GM21723 (cell line): Measurements from ENCODE around the gene TMEM14C.

Experiments
- ATAC-seq: cut with Tn5 transposase; IDR thresholded peaks from one replicate; pipeline ENCODE4 v1.9.1; 2021; ENCODE audit warnings: mild to moderate bottlenecking, moderate library complexity; ENCODE audit not compliant: unreplicated experiment

The TMEM14C gene

DNA sequence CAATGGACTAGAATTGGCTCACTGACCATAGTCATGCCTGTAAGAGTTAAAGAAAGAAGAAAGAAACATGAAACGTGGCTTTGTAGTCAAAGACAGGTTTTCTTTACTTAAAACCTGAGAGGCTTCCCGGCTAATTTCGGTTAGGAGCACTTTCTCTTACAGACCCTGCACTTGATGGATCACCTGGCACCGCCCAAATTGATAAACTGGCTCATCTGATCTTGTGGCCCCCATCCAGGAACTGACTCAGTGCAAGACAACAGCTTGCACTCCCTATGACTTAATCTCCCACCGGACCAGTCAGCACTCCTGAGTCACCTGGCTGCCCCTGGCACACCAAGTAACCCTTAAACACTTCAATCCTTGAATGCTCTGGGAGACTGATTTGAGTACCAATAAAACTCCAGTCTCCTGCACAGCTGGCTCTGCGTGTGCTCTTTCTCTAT, 37.0 kb downstream of the TMEM14C start:
- no peak for ATAC-seq

- ATAC-seq = no peak
Measured at GRCh38 chr6:10763006-10763405, 40.1 kb downstream of the TMEM14C start.

DNA sequence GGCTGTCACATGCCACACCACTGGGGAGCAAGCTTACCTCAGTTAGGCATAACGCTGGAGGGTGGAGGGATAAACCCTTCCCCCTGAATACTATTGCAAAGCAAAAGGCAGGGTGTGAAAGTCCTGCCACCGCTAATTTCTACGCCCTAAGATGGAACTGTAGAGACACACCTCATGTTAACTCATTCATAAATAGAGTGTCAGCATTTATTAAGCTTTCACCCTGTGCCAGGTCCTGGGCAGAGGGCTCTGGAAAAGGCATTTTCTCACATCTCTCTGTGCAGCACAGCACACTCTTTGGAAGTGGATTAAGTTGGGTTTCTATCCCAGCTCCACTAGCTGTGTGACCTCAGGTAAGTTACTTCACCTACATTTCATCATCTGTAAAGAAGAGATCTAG, 46.5 kb downstream of the TMEM14C start:
- no peak for ATAC-seq

- ATAC-seq = no peak
Measured at GRCh38 chr6:10771371-10771894, 48.6 kb downstream of the TMEM14C start.

DNA sequence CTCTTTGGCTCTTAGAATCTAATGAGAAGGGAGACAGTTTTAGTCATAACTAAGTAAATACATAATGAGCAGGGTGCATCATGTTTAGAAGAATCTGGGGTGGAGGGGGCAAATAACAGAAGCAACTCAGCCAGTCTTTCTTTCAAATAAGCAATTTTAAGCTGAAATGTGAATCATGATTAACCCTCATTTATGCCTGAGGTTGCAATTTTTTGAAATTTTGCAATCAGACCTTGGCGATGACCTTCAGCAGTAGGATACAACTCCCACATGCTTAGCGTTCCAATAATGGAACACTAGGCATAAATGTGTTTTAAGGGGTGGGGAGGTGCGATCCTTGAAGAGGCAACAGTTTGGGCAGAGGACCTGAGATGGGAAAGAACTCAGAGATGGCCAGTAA, 55.4 kb downstream of the TMEM14C start:
- ATAC-seq = no peak

DNA sequence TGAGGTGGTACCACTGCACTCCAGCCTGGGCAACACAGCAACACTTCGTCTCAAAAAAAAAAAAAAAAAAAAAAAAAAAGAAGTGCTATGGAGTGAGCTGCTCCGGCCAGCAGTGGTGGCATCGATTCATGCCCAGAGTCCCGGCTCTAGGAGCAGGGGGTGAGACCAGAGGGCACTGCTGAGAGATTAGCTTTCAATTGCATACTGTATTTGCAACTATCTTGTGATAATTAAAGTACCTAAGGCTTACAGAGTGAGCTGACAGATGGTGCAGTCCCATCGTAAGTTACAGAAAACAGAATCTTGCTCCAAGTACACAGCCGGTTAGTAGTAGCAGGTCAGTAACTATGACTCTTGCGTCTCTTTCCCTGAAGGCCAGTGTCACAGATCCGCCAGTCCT, 56.2 kb downstream of the TMEM14C start:
- ATAC-seq = no peak
